NCI-H526 (cell line): ENCODE measurements around the gene MCM7.
"Not testable (repeated sequence)": the region's sequence is repeated elsewhere in the genome, so short reads cannot be mapped to it uniquely, and the experiment has no call there.

Experiments
- DNase-seq, 2 experiments: peaks; one replicate each; lab custom pipeline; 2025; lab: John Stamatoyannopoulos, UW

The MCM7 gene

GRCh38 chr7:100101016-100101862, at the start of gene MCM7, which contains the start of gene AP4M1:
MCM7 (minus strand) TSS chr7:100101397; CDS start chr7:100101294, 103 bp downstream.
AP4M1 (plus strand) TSS chr7:100101643; CDS start chr7:100101715, 72 bp downstream.
- peak; percentile 99 to 100 for DNase-seq

GRCh38 chr7:100148559-100149328, 47.5 kb upstream of the MCM7 start, which contains the start of gene LAMTOR4:
LAMTOR4 (plus strand) TSS chr7:100148918; CDS start chr7:100148973, 55 bp downstream.
- DNase-seq = peak; percentile 99 to 100

GRCh38 chr7:100148225-100148558, 47.0 kb upstream of the MCM7 start:
- DNase-seq = no peak

GRCh38 chr7:100147278-100147677, 46.1 kb upstream of the MCM7 start:
- no peak for DNase-seq

GRCh38 chr7:100146350-100146749, 45.2 kb upstream of the MCM7 start:
- not testable (repeated sequence) for DNase-seq

GRCh38 chr7:100142461-100142860, 41.3 kb upstream of the MCM7 start:
- DNase-seq = no peak

- no peak for DNase-seq
Measured at GRCh38 chr7:100141555-100141949, 40.4 kb upstream of the MCM7 start.

GRCh38 chr7:100137851-100138760, 36.9 kb upstream of the MCM7 start:
- no peak for DNase-seq

GRCh38 chr7:100132697-100133151, 31.5 kb upstream of the MCM7 start:
- DNase-seq = peak; percentile 44 to 83

- DNase-seq = no peak
Measured at GRCh38 chr7:100132126-100132525, 30.9 kb upstream of the MCM7 start.

- peak; percentile 30 to 90 for DNase-seq
Measured at GRCh38 chr7:100130608-100131453, 29.6 kb upstream of the MCM7 start.

GRCh38 chr7:100130220-100130607, 29.0 kb upstream of the MCM7 start:
- DNase-seq = not testable (repeated sequence)

GRCh38 chr7:100128637-100128963, 27.4 kb upstream of the MCM7 start:
- no peak for DNase-seq

- peak; percentile 42 to 64 for DNase-seq
Measured at GRCh38 chr7:100127866-100128636, 26.9 kb upstream of the MCM7 start.

- DNase-seq = peak; percentile 90 to 97
Measured at GRCh38 chr7:100126931-100127865, 26.0 kb upstream of the MCM7 start, which contains the start of gene MBLAC1. MBLAC1 (plus strand) TSS chr7:100126967; CDS start chr7:100127396, 429 bp downstream.

GRCh38 chr7:100126239-100126930, 25.2 kb upstream of the MCM7 start:
- no peak for DNase-seq

GRCh38 chr7:100124301-100125230, 23.4 kb upstream of the MCM7 start:
- DNase-seq = no peak
